ENCODE measurements around the gene ARL13B. TPM values are rescaled to one million over a fixed set of nuclear protein-coding genes. Genes with fewer than 3 reads are reported as not detected.

The ARL13B gene
- total and polyA plus RNA-seq, 2 of the 13 experiments (the other 11 are each of a cell fraction or from before 2014, with no cell fraction given) = 2.2 to 9.6 TPM

GRCh38 chr3:93973131-93974126 lies 6.5 kb upstream of the ARL13B start, which contains the start of gene PROS1 (continued):
- TF ChIP-seq ELF4 (CRISPR knock-in tag; IDR thresholded peaks at IDR 0.05; ENCODE audit: borderline replicate concordance) = 0 out of 2 replicates have a peak, but pooled peaks have one; percentile 44
- no peak for TF ChIP-seq MTF2 (CRISPR knock-in tag; IDR thresholded peaks at IDR 0.05; ENCODE audit: borderline replicate concordance)
- TF ChIP-seq ZNF770 (CRISPR knock-in tag; IDR thresholded peaks at IDR 0.05) = peak; percentile 70
- TF ChIP-seq SP2 (CRISPR knock-in tag; IDR thresholded peaks at IDR 0.05) = no peak
- no peak for TF ChIP-seq KDM5A (IDR thresholded peaks at IDR 0.05; ENCODE audit: borderline replicate concordance, low read length)
- no peak for TF ChIP-seq HOXD1 (CRISPR knock-in tag; IDR thresholded peaks at IDR 0.05)
- TF ChIP-seq MYPOP (CRISPR knock-in tag; IDR thresholded peaks at IDR 0.05) = peak; percentile 96
- TF ChIP-seq NFYC (CRISPR knock-in tag; IDR thresholded peaks at IDR 0.05) = no peak
- TF ChIP-seq FOXK2 (IDR thresholded peaks at IDR 0.05) = 0 out of 2 replicates have a peak, but pooled peaks have one; percentile 28
- TF ChIP-seq ATM (IDR thresholded peaks at IDR 0.05; ENCODE audit: borderline replicate concordance) = no peak
- TF ChIP-seq ZMYM3 (CRISPR knock-in tag; IDR thresholded peaks at IDR 0.05) = no peak; the same call in 1 of the 2 replicates
- peak; percentile 43; the same call in 1 of the 2 replicates for TF ChIP-seq MED1 (CRISPR knock-in tag; IDR thresholded peaks at IDR 0.05)
- 0 out of 2 replicates have a peak, but pooled peaks have one; percentile 47 for TF ChIP-seq ZC3H13 (CRISPR knock-in tag; IDR thresholded peaks at IDR 0.05)
- peak; percentile 67; the same call in 1 of the 2 replicates for TF ChIP-seq ZHX1 (CRISPR knock-in tag; IDR thresholded peaks at IDR 0.05; ENCODE audit: low read depth)
- TF ChIP-seq SP140L (CRISPR knock-in tag; IDR thresholded peaks at IDR 0.05; ENCODE audit: borderline replicate concordance) = no peak
- no peak; the same call in 1 of the 2 replicates for TF ChIP-seq RNF219 (CRISPR knock-in tag; IDR thresholded peaks at IDR 0.05)
- peak; percentile 72; the same call in 1 of the 2 replicates for TF ChIP-seq MEF2D (CRISPR knock-in tag; IDR thresholded peaks at IDR 0.05)
- peak; percentile 53; the same call in 1 of the 2 replicates for TF ChIP-seq ZGPAT (CRISPR knock-in tag; IDR thresholded peaks at IDR 0.05)
